H1 (cell line): Measurements from ENCODE around the gene MPP3. TPM values are rescaled to one million over a fixed set of nuclear protein-coding genes. Genes with fewer than 3 reads are reported as not detected.

Experiments used
- CTCF ChIA-PET: fragments of 300-600 bp; sonication (Branson Sonifier 250); formaldehyde crosslinking; loops from one replicate; lab custom pipeline; 2021; ENCODE audit not compliant: partially characterized antibody; lab: Charles Lee
- POLR2A ChIA-PET: fragments of 300-600 bp; sonication (Branson Sonifier 250); formaldehyde crosslinking; loops from one replicate; lab custom pipeline; 2021; ENCODE audit warnings: inconsistent platforms; ENCODE audit not compliant: partially characterized antibody; lab: Charles Lee
- DNase-seq, 2 experiments: peaks; one replicate each; pipeline versions ENCODE4 v3.0.0 to v3.0.0-alpha.2; 2010 to 2022; ENCODE audit warnings: low spot score in 2 of 2, low read depth in 1 of 2, mixed read lengths in 1 of 2
- FAIRE-seq: peaks from 2 replicates; lab custom pipeline; 2011; peaks lifted over from hg19 to GRCh38; lab: Jason Lieb, UNC
- H2AFZ ChIP-seq: 2 replicates; pipeline ENCODE4 v1.8.1; 2012; ENCODE audit warnings: low read length, inconsistent platforms
- H2AK5ac ChIP-seq: 2 replicates; pipeline ENCODE4 v1.6.1; 2013; ENCODE audit warnings: low read depth, low read length
- H2BK120ac ChIP-seq: replicated peaks from 2 replicates; pipeline ENCODE3; 2013; ENCODE audit warnings: low read depth, low read length, inconsistent platforms
- H2BK12ac ChIP-seq: 2 replicates; pipeline ENCODE4 v1.6.1; 2013; ENCODE audit warnings: low read depth, low read length
- H2BK15ac ChIP-seq: 2 replicates; pipeline ENCODE4 v1.6.1; 2013; ENCODE audit warnings: low read length
- H2BK20ac ChIP-seq: 2 replicates; pipeline ENCODE4 v1.6.1; 2013; ENCODE audit warnings: low read length
- H2BK5ac ChIP-seq: 2 replicates; pipeline ENCODE4 v1.6.1; 2013; ENCODE audit warnings: low read depth, low read length
- H3K14ac ChIP-seq: 2 replicates; pipeline ENCODE4 v1.6.1; 2013; ENCODE audit warnings: inconsistent platforms; ENCODE audit not compliant: insufficient read length
- H3K18ac ChIP-seq: 2 replicates; pipeline ENCODE4 v1.6.1; 2013; ENCODE audit warnings: low read length; ENCODE audit errors: extremely low read depth
- H3K23ac ChIP-seq: 2 replicates; pipeline ENCODE4 v1.6.1; 2013; ENCODE audit warnings: inconsistent platforms; ENCODE audit not compliant: insufficient read length
- H3K23me2 ChIP-seq: 2 replicates; pipeline ENCODE4 v1.6.1; 2013; ENCODE audit warnings: low read depth, low read length
- H3K27ac ChIP-seq: 2 replicates; pipeline ENCODE4 v1.6.1; 2011; ENCODE audit warnings: low read depth, low read length, inconsistent platforms
- H3K27me3 ChIP-seq, 4 experiments: replicated peaks in 1 of 4; 1 replicate in 1 of 4; 2 replicates in 3 of 4; pipeline versions ENCODE4 v1.6.1 to v1.8.1; 2011 to 2013; ENCODE audit warnings: low read length in 3 of 4, mild to moderate bottlenecking in 3 of 4, inconsistent platforms in 2 of 4, mixed read lengths in 2 of 4, moderate library complexity in 1 of 4; ENCODE audit not compliant: control insufficient read depth in 3 of 4, insufficient read depth in 3 of 4; ENCODE audit errors: extremely low read depth in 1 of 4
- H3K36me3 ChIP-seq, 4 experiments: 2 replicates each; pipeline versions ENCODE4 v1.6.1 to v1.8.1; 2011 to 2013; ENCODE audit warnings: mild to moderate bottlenecking in 4 of 4, low read length in 3 of 4, moderate library complexity in 2 of 4, control low read depth in 1 of 4, inconsistent platforms in 1 of 4; ENCODE audit not compliant: insufficient read depth in 4 of 4, control insufficient read depth in 2 of 4
- H3K4ac ChIP-seq: replicated peaks from 2 replicates; pipeline ENCODE3; 2013; ENCODE audit warnings: low read length, low read depth, mixed read lengths, inconsistent platforms; ENCODE audit not compliant: insufficient read length
- H3K4me1 ChIP-seq, 4 experiments: replicated peaks in 1 of 4; 1 replicate in 1 of 4; 2 replicates in 3 of 4; pipeline versions ENCODE4 v1.6.1 to v1.8.1; 2011 to 2013; ENCODE audit warnings: low read length in 3 of 4, inconsistent platforms in 2 of 4, mixed read lengths in 1 of 4; ENCODE audit not compliant: insufficient read depth in 4 of 4, control insufficient read depth in 3 of 4
- H3K4me2 ChIP-seq, 2 experiments: 2 replicates each; pipeline versions ENCODE4 v1.6.1 to v1.8.1; 2011 to 2013; ENCODE audit warnings: low read depth in 2 of 2, low read length in 2 of 2, control low read depth in 1 of 2, inconsistent platforms in 1 of 2, mild to moderate bottlenecking in 1 of 2; ENCODE audit not compliant: insufficient read depth in 1 of 2
- H3K4me3 ChIP-seq, 4 experiments: fragments of 200-600, 300-600 bp in 1 of 4; sonication (generic), shearing (Covaris generic), sonication (Bioruptor Twin) in 1 of 4; 2 replicates each; pipeline versions ENCODE4 v1.5.1 to v1.8.1; 2011 to 2016; ENCODE audit warnings: low read length in 4 of 4, low read depth in 3 of 4, control low read depth in 2 of 4, inconsistent platforms in 2 of 4, mild to moderate bottlenecking in 2 of 4, mixed read lengths in 1 of 4, moderate library complexity in 1 of 4; ENCODE audit not compliant: insufficient read depth in 2 of 4; ENCODE audit errors: extremely low read depth in 1 of 4
- H3K56ac ChIP-seq: replicated peaks from 2 replicates; pipeline ENCODE3; 2013; ENCODE audit warnings: low read depth, mild to moderate bottlenecking, mixed read lengths, low read length, inconsistent platforms; ENCODE audit not compliant: insufficient read length
- H3K79me1 ChIP-seq: 2 replicates; pipeline ENCODE4 v1.6.1; 2013; ENCODE audit warnings: low read depth, low read length, control low read depth
- H3K79me2 ChIP-seq, 2 experiments: 2 replicates each; pipeline versions ENCODE4 v1.6.1 to v1.8.1; 2012 to 2013; ENCODE audit warnings: low read length in 2 of 2, mild to moderate bottlenecking in 2 of 2, inconsistent platforms in 1 of 2; ENCODE audit not compliant: insufficient read depth in 2 of 2, control insufficient read depth in 1 of 2
- H3K9ac ChIP-seq, 4 experiments: replicated peaks in 1 of 4; 1 replicate in 1 of 4; 2 replicates in 3 of 4; pipeline versions ENCODE4 v1.6.1 to v1.8.1; 2011 to 2013; ENCODE audit warnings: low read depth in 3 of 4, low read length in 3 of 4, control low read depth in 2 of 4, mild to moderate bottlenecking in 2 of 4, moderate library complexity in 2 of 4, inconsistent platforms in 1 of 4; ENCODE audit errors: extremely low read depth in 1 of 4
- H3K9me3 ChIP-seq, 2 experiments: 2 replicates each; pipeline versions ENCODE4 v1.6.1 to v1.8.1; 2012 to 2013; ENCODE audit warnings: mild to moderate bottlenecking in 2 of 2, moderate library complexity in 2 of 2, control low read depth in 1 of 2, inconsistent platforms in 1 of 2, low read depth in 1 of 2, low read length in 1 of 2, mixed read lengths in 1 of 2; ENCODE audit not compliant: insufficient read depth in 2 of 2
- H4K20me1 ChIP-seq, 2 experiments: replicated peaks in 1 of 2; 2 replicates each; pipeline versions ENCODE3 to v1.8.1; 2011 to 2013; ENCODE audit warnings: inconsistent platforms in 2 of 2, low read length in 2 of 2, mild to moderate bottlenecking in 1 of 2; ENCODE audit not compliant: insufficient read depth in 2 of 2, control insufficient read depth in 1 of 2
- H4K5ac ChIP-seq: 2 replicates; pipeline ENCODE4 v1.6.1; 2013; ENCODE audit warnings: low read length, low read depth, mixed read lengths, inconsistent platforms; ENCODE audit not compliant: insufficient read length
- H4K8ac ChIP-seq: 2 replicates; pipeline ENCODE4 v1.8.0; 2013; ENCODE audit warnings: mild to moderate bottlenecking, moderate library complexity, low read length, inconsistent platforms; ENCODE audit not compliant: insufficient read depth; ENCODE audit errors: extremely low read depth
- H4K91ac ChIP-seq: replicated peaks from 2 replicates; pipeline ENCODE3; 2013; ENCODE audit warnings: low read length, mixed read lengths, inconsistent platforms; ENCODE audit not compliant: insufficient read length
- BCL11A ChIP-seq, 2 experiments: IDR thresholded peaks; one replicate each; pipeline ENCODE4 v1.6.1; 2011; ENCODE audit warnings: low read depth in 2 of 2, low read length in 2 of 2, mild to moderate bottlenecking in 2 of 2
- CBX5 ChIP-seq: fragments of 300-800, 300-1000 bp; sonication (generic); IDR thresholded peaks from 2 replicates; pipeline ENCODE4 v1.7.1; 2016; ENCODE audit warnings: antibody characterized with exemption, low read length, low read depth
- FOSL1 ChIP-seq: IDR thresholded peaks from 2 replicates; pipeline ENCODE4 v1.6.1; 2011; ENCODE audit warnings: mild to moderate bottlenecking, low read depth, low read length, moderate library complexity; ENCODE audit not compliant: insufficient read depth
- HDAC2 ChIP-seq, 2 experiments: fragments of 300-600 bp in 1 of 2; sonication (generic) in 1 of 2; IDR thresholded peaks; 2 replicates each; pipeline ENCODE4 v1.6.1; 2011 to 2012; ENCODE audit warnings: low read depth in 2 of 2, low read length in 2 of 2, mild to moderate bottlenecking in 2 of 2, moderate library complexity in 2 of 2, borderline replicate concordance in 1 of 2, inconsistent platforms in 1 of 2
- NANOG ChIP-seq: IDR thresholded peaks from 2 replicates; pipeline ENCODE4 v1.6.1; 2011; ENCODE audit warnings: low read length, low read depth, mild to moderate bottlenecking, inconsistent platforms; ENCODE audit not compliant: insufficient read depth, poor library complexity, severe bottlenecking
- RFX5 ChIP-seq: IDR thresholded peaks from 2 replicates; pipeline ENCODE4 v1.6.1; 2011; ENCODE audit warnings: low read depth, low read length, improper control_type of control experiment, borderline replicate concordance
- RNF2 ChIP-seq: fragments of 200-900, 300-1000 bp; sonication (generic); IDR thresholded peaks from 2 replicates; pipeline ENCODE4 v1.7.1; 2016; ENCODE audit warnings: borderline replicate concordance, low read depth, mild to moderate bottlenecking, antibody characterized with exemption, low read length; ENCODE audit not compliant: poor library complexity, severe bottlenecking; ENCODE audit errors: missing control alignments
- SAP30 ChIP-seq: fragments of 300-600 bp; sonication (generic); IDR thresholded peaks from 2 replicates; pipeline ENCODE4 v1.7.1; 2012; ENCODE audit warnings: low read length, moderate library complexity, mild to moderate bottlenecking, inconsistent platforms; ENCODE audit not compliant: insufficient read depth, insufficient replicate concordance
- SIRT6 ChIP-seq: IDR thresholded peaks from one replicate; pipeline ENCODE4 v1.7.1; 2012; ENCODE audit warnings: low read length, inconsistent platforms
- TBP ChIP-seq: IDR thresholded peaks from 2 replicates; pipeline ENCODE4 v1.6.1; 2011; ENCODE audit warnings: low read depth, low read length, improper control_type of control experiment
- TEAD4 ChIP-seq: IDR thresholded peaks from 2 replicates; pipeline ENCODE4 v1.6.1; 2012; ENCODE audit warnings: low read depth, low read length, inconsistent platforms, mixed read lengths
- WGBS, 2 experiments: shearing (Covaris generic) in 1 of 2; methylation state at CpG; one replicate each; pipeline versions ENCODE4 v1.1.6 to v1.1.7; 2013 to 2015; ENCODE audit warnings: low lambda C conversion rate in 2 of 2, mixed read lengths in 2 of 2, inconsistent platforms in 1 of 2, low coverage in 1 of 2, missing lambda C conversion rate in 1 of 2; ENCODE audit not compliant: insufficient replicate concordance in 2 of 2, insufficient coverage in 1 of 2, insufficient read length in 1 of 2; ENCODE audit errors: extremely low coverage in 1 of 2, missing lambda C conversion rate in 1 of 2; 5-methylcytosine and 5-hydroxymethylcytosine counted together
- polyA plus RNA-seq, 7 experiments: library from polyadenylated mRNA; depleted of rRNA in 3 of 7; stranded (reverse) in 5 of 7; unstranded in 2 of 7; fragments of >200 nt in 5 of 7; fragments of 200-250 nt in 2 of 7; gene quantifications; 1 replicate in 5 of 7; 2 replicates in 1 of 7; 4 replicates in 1 of 7; pipeline versions ENCODE4 v1.2.1 to v1.2.3, GENCODE V29; 2011 to 2013; ENCODE audit warnings: missing spikeins in 2 of 7, mixed read lengths in 2 of 7
- total RNA-seq: library from RNA; stranded (reverse); fragmentation: NEBNext Ultra II Directional; extraction: Animal tissue kit (Norgen Biotek cat#: 25700); gene quantifications from 2 replicates; pipeline ENCODE4 v1.2.1, GENCODE V29; 2021
- TF ChIP-seq, protein P1 (sequence below): IDR thresholded peaks from 2 replicates; pipeline ENCODE4 v1.6.1; 2012; ENCODE audit warnings: inconsistent platforms

Gene MPP3
- total and polyA plus RNA-seq, 2 of the 8 experiments (the other 6 are each of a cell fraction or from before 2014, with no cell fraction given): 3.1 to 6.1 TPM

DNA sequence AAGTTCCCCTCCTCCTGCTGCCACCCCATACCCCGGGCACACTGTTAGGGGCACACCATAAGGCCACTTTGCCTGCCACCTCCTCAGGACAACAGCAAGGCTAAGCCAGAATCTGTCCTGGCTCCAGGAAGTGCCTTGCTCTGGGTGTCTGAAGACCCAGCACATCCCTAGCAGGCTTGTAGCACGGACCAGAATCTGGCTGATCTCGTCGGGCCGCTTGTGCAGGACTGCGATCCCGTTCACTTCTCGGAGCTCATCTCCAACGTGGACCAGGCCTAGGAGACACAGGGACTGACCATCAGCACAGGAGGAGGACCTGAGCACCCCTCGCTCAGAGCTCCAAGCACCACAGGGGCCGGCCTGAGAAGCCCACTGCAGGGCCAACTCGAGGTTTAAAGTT is 7.4 kb downstream of the MPP3 start:
- peaks cover 0 to 8% (median 0%) of the 10 kb centered on the region in 4 experiments; a peak in 3 of 8 replicates for H3K36me3 ChIP-seq
- H3K56ac ChIP-seq: no peak overlapping the region
- ChIA-PET POLR2A (interaction anchor here (1.5 kb wide), 1 partner anchor 10 kb away, joined by 4 read pairs; no protein-coding TSS in a partner anchor), CTCF (interaction anchor here (0.9 to 3.3 kb wide), 5 partner anchors 9 to 134 kb away, joined by 3 to 16 read pairs (median 5); no protein-coding TSS in a partner anchor)
- H2BK12ac ChIP-seq: no peak overlapping the region
- H3K23me2 ChIP-seq: no peaks in the 10 kb centered on the region
- no peaks in the 10 kb centered on the region for H3K79me2 ChIP-seq
- FAIRE-seq (no peak), DNase-seq (no peak)
- H3K4ac ChIP-seq: no peak overlapping the region
- no peaks in the 10 kb centered on the region for H4K20me1 ChIP-seq
- H3K79me1 ChIP-seq: no peaks in the 10 kb centered on the region
- no peak overlapping the region for H3K4me3 ChIP-seq
- H3K9me3 ChIP-seq: no peaks in the 10 kb centered on the region
- no peaks in the 10 kb centered on the region for H3K27me3 ChIP-seq
- H4K91ac ChIP-seq: no peak overlapping the region
- H3K4me1 ChIP-seq: no peaks in the 10 kb centered on the region; a peak in 1 of 7 replicates
- WGBS, 2 experiments: 91% methylated on average over 12 of the region's 12 CpGs; no CpG with 5 or more reads in 1 of the 2 experiments
- no peak overlapping the region for H2AFZ ChIP-seq
- no peak overlapping the region for H2BK20ac ChIP-seq
- H3K4me2 ChIP-seq: no peak overlapping the region
- no peak overlapping the region for H2BK15ac ChIP-seq
- no peak overlapping the region for H3K18ac ChIP-seq
- no peak overlapping the region for H3K23ac ChIP-seq
- no peak overlapping the region for H2AK5ac ChIP-seq
- no peak overlapping the region for H3K14ac ChIP-seq
- no peak overlapping the region for H2BK5ac ChIP-seq
- H3K27ac ChIP-seq: no peak overlapping the region; the same call in 1 of the 2 replicates
- H4K5ac ChIP-seq: no peak overlapping the region
- H2BK120ac ChIP-seq: no peak overlapping the region
- no peak overlapping the region for H3K9ac ChIP-seq
- no peak overlapping the region for H4K8ac ChIP-seq
- TF ChIP-seq TEAD4: no peak
- no peak for TF ChIP-seq SAP30
- no peak for TF ChIP-seq RNF2
- no peak for TF ChIP-seq SIRT6
- no peak for TF ChIP-seq FOSL1
- no peak for TF ChIP-seq HDAC2 (IDR thresholded peaks at IDR 0.05; ENCODE audit: borderline replicate concordance in 1 of 2, low read depth in 2 of 2, low read length in 2 of 2)
- TF ChIP-seq CBX5: no peak
- TF ChIP-seq TBP: no peak
- TF ChIP-seq NANOG: no peak
- TF ChIP-seq BCL11A (IDR thresholded peaks at IDR 0.05; ENCODE audit: low read depth in 2 of 2, low read length in 2 of 2): no peak
- TF ChIP-seq, protein P1, sequence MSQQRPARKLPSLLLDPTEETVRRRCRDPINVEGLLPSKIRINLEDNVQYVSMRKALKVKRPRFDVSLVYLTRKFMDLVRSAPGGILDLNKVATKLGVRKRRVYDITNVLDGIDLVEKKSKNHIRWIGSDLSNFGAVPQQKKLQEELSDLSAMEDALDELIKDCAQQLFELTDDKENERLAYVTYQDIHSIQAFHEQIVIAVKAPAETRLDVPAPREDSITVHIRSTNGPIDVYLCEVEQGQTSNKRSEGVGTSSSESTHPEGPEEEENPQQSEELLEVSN: no peak
- no peak for TF ChIP-seq RFX5
